EH (cell line): ENCODE measurements around the gene COTL1.
A peak's percentile ranks its signal among the peaks of the same experiment; 100 is the strongest.

Experiments used
- DNase-seq: peaks from one replicate; pipeline ENCODE4 v3.0.0-alpha.2; 2015; ENCODE audit warnings: low read depth

COTL1 gene

GRCh38 chr16:84617791-84618580 is at the start of gene COTL1:
Gene COTL1 (minus strand): TSS chr16:84618078. CDS start chr16:84617914, 164 bp downstream.
- peak; percentile 99 for DNase-seq

DNA sequence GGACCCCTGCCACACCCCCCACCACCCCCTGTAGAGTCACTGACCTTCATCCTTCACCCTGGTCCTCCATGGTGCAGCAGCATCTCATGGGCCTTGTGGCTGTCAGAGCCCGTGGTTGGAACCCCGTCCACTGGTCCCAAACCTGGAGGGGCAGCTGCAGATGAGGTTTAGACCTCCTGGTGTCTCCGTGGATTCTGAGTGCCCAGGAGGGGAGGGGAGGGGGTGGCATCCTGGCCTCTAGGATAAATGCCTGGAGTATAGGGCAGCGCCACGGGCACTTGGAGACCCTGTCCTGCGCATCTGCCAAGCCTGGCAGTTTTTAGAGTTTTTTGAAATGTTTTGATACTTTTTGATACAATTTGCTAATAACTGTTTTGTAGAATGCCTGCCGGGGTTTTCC is 48.0 kb upstream of the COTL1 start:
- no peak for DNase-seq

- no peak for DNase-seq
Observed at GRCh38 chr16:84665359-84665758, 47.5 kb upstream of the COTL1 start.

DNA sequence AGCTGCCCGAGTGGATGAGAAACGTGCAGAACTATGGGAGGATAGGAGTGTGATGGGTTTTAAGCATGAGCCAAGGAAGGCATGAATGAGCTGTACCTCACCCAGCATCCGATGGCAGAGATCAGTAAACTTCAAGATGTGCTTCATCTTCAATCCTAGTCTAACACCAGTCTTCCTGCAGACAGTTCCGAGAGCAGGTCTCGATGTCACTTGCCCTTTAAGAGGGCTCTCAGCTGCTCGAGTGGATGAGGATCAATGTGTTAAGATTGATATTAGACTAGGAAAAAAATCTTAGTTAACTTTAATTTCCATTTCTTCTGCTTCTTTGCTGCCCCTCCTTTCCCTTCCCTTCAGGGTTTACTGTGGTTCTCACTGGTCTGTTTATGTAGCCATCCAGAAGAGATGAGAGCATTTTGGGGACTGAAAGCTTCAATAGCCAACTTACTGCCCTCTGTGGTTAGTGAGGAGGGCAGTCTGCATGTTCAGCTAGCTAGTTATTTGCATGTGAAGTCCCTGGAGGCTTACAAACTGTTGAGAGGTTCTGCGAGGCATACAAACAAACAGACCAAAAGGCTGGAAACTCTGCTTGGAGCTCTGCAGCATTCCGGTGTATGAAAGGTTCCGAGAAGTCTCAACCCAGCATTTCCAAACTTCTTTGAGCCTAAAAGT is 45.7 kb upstream of the COTL1 start:
- DNase-seq: no peak

DNA sequence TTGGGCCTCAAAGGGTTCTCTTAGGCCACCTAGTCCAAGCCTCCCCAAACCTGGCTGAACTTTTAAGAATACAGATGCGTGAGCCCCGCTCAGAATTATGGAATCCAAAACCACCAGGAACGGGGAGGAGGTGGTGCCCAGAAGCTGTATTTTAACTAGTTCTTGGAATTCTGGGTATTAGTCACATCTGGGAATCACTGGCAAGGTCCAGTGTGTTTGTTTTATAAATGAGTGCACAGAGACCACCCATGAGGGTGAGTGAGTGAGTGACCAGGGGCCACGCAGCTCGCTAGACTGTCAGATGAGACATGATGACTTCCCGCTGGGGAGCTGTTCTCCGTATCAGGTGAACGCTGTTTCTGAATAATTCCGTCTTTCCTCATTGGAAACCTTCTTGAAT is 44.6 kb upstream of the COTL1 start:
- no peak for DNase-seq

GRCh38 chr16:84661418-84662060 is 43.7 kb upstream of the COTL1 start:
- no peak for DNase-seq

GRCh38 chr16:84660973-84661372 is 43.1 kb upstream of the COTL1 start:
- DNase-seq: no peak

GRCh38 chr16:84659656-84660300 is 41.9 kb upstream of the COTL1 start:
- DNase-seq: no peak

GRCh38 chr16:84658690-84659089 is 40.8 kb upstream of the COTL1 start:
- no peak for DNase-seq

GRCh38 chr16:84657229-84657837 is 39.5 kb upstream of the COTL1 start:
- DNase-seq: no peak

- DNase-seq: no peak
Observed at GRCh38 chr16:84656649-84657048, 38.8 kb upstream of the COTL1 start.

DNA sequence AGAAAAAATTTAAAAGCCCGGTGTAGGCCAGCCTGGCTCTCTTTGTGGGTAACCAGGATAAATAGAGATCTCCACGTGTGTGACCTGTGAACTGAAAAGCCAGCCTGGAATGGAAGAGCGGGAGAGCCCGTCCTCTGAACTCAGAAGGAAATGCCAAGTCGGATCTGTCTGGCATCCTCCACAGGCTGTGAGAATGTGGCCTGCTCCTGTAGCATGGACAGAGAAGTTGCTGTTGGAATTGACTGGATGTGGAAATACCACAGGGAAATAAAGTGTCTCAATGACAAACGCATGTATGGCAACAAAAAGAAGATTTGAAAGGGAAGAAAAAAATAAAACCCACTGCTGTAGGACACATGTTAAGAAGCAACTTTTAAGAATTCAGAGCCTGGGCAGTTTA is 37.1 kb upstream of the COTL1 start:
- DNase-seq: no peak

GRCh38 chr16:84654238-84654637 is 36.4 kb upstream of the COTL1 start:
- no peak for DNase-seq

GRCh38 chr16:84652566-84652965 is 34.7 kb upstream of the COTL1 start:
- no peak for DNase-seq

DNA sequence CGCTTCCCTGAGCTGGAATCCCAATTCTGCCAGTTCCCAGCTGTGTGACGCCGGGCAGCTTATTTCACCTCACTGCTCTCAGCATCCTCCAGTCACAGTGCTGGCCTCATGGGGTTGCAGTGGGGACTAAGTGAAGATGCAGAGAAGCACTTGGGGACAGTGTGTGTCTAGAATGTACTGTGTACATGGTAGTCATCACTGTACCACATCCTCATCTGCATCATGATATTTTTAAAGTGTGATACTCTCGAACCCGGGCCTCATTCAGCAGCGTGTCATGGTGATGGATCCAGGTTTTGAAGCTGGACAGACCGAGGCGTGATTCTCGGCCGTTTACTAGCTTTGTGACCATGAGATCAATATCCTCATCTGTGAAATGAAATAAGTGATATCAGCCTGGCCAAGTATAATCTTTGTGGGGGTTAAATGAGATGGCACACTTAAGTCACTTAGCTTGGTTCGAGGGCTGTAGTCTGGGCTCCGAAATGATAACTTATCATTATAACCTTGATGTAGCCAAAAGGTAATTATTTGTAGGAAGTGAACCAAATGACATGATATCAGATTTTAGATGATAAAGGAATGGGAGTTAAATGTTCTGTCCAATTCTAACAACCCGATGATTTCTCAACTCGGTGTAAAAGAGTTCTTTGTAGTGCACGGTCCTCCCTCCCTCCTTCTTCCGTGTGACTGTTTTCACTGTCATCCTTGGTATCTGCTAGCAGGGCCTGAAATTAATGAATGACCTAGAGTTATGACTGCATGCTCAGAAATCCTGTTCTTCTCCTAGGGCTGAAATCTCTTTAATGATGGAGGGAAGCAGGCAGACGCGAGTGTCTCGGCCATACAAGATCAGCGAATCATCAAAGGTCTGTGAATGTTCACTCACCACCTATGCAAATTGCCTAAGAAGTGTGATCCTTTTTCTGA is 32.4 kb upstream of the COTL1 start:
- peak; percentile 90 for DNase-seq

DNA sequence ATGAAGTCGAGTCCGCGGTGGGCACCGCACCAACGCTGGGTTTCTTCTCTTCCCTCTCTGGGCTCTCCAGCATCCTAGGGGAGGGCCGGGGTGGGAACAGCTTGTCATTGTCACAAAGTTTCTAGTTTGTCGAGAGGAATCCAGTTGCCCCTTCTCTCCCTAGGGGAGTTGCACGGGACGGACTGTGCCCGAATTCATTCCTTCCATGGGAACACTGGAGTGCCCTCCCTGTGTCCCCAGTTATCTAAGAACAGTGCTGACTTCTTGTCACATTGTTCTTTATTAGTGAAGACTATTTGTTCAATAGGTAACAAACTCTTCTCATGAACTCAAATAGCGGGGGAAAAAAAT is 31.6 kb upstream of the COTL1 start:
- DNase-seq: no peak

DNA sequence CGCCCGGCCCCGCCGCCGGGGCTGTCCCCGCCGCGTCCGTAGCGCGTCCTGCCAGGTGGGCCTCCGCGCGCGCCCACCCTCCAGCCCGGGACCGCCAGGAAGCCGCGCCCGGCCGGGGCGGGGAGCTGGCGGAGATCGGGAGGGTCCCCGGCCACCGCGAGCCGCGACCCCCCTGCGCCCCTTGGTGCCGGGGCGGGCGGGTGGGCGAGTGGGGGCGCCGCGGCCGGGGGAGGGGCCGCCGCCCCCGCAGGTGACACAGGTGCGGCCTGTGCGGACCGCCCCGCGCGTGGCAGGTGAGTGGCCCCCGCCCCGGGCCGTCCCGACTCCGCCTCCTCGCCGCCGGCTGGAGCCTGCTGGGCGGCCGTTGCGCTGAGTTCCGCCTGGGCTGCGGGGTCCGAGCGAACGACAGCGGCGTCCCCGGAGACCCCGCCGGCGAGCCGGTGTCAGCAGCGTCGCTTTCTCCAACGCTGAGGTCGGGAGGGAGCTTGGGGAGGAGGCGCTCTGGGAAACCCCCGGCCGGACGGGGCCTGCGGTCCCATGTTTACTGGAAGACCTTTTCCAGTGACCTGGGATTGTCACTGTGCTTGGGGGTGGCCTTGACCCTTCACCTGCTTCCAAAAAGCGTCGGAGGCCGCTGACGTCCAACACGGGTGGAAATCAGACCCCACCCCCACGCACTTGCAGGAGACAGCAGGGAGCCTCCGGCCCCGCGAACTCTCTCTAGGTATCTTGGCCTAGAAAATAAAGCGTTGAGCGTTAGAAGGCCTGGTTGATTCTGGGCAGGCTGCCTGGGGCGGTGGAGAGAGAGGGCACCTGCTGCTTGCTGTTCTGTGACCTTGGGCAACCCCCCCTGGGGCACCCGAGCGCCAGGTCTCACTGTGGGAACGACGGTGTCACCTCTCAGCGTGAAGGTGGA is 31.0 kb upstream of the COTL1 start:
- peak; percentile 15 for DNase-seq

DNA sequence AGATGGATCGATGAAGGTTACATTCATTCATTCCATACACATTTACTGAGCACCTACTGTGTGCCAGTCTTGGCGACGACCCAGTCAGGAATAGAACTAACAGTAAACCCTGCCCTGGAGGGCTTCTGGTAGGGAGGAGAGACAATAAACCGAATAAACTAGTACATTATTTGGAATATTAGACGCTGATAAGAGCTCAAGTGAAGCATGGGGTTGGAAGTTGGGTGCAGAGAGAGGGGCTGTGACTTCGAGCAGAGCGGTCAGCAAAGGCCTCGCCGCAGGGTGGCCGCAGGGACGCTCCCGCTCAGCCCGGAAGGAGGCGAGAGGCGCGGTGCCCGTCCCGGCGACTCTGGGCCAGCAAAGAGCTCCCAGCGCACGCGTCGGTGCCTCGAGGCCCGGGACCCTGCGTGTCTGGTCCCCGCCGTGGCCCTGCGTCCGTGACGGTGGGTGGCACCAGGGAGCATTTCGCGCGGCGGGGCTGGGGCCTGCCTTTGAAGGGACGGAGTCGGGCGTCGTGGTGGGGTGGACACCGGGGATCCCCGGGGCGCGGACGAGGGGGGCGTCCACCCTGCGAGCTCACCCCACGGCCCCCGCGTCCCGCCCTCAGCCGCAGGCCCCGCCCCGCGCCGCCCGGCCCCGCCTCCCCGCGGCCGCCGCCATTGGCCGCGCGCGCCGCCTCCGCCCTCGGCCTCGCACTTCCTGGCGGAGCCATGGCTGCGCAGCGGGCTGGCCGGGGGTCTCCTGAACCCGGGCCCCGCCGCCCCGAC is 30.1 kb upstream of the COTL1 start, which contains the start of gene KLHL36:
Gene KLHL36, plus strand, starts transcription at position 684 of the 767 bp plus-strand sequence. CDS start 2,357 bp downstream, outside the sequence.
- DNase-seq: peak; percentile 46

DNA sequence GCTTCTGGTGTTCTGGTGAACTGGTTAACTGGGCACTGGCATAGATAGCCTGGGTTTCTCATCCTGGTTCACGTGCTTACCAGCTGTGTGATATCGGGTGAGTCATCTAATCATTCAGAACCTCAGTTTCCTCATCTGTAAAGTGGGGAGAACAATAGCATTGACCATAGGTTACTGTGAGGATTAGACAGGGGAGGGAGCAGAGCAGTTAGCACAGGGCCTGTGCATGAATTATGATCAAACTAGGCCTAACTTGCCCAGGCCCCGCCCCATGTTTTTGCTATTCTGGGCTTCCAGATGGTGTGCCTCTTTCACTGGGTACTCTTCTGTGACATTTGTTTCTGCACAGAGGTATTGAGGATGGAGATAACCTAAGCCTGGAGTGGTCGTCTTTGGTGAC is 25.8 kb upstream of the COTL1 start:
- peak; percentile 27 for DNase-seq
